Measurements from ENCODE around the gene MIER2.

Gene MIER2

GRCh38 chr19:322616-323015 is 22.0 kb downstream of the MIER2 start:
- no peak overlapping the region for H3K4me3 ChIP-seq (ENCODE audit: control insufficient read depth, low read depth, low read length)
- DNase-seq (ENCODE audit: low read depth), result no peak
- TF ChIP-seq CTCF (conservative IDR thresholded peaks at IDR 0.05; ENCODE audit: control insufficient read depth, insufficient read depth, low read depth, low read length), result no peak

- no peak for DNase-seq (ENCODE audit: low read depth)
- TF ChIP-seq CTCF (conservative IDR thresholded peaks at IDR 0.05; ENCODE audit: control insufficient read depth, insufficient read depth, low read depth, low read length), result no peak
- no peak overlapping the region for H3K4me3 ChIP-seq (ENCODE audit: control insufficient read depth, low read depth, low read length)
Observed at GRCh38 chr19:318509-318774, 26.2 kb downstream of the MIER2 start.

GRCh38 chr19:317710-318508 is 26.7 kb downstream of the MIER2 start:
- DNase-seq (ENCODE audit: low read depth), result no peak
- H3K4me3 ChIP-seq (ENCODE audit: control insufficient read depth, low read depth, low read length), result no peak overlapping the region
- no peak for TF ChIP-seq CTCF (conservative IDR thresholded peaks at IDR 0.05; ENCODE audit: control insufficient read depth, insufficient read depth, low read depth, low read length)

- no peak for DNase-seq (ENCODE audit: low read depth)
- TF ChIP-seq CTCF (conservative IDR thresholded peaks at IDR 0.05; ENCODE audit: control insufficient read depth, insufficient read depth, low read depth, low read length), result no peak
- H3K4me3 ChIP-seq (ENCODE audit: control insufficient read depth, low read depth, low read length), result no peak overlapping the region
Observed at GRCh38 chr19:315811-316210, 28.8 kb downstream of the MIER2 start.

- no peak overlapping the region for H3K4me3 ChIP-seq (ENCODE audit: control insufficient read depth, low read depth, low read length)
- no peak for TF ChIP-seq CTCF (conservative IDR thresholded peaks at IDR 0.05; ENCODE audit: control insufficient read depth, insufficient read depth, low read depth, low read length)
- no peak for DNase-seq (ENCODE audit: low read depth)
Observed at GRCh38 chr19:313988-314815, 30.4 kb downstream of the MIER2 start.

GRCh38 chr19:313169-313987 is 31.2 kb downstream of the MIER2 start:
- TF ChIP-seq CTCF (conservative IDR thresholded peaks at IDR 0.05; ENCODE audit: control insufficient read depth, insufficient read depth, low read depth, low read length), result no peak
- H3K4me3 ChIP-seq (ENCODE audit: control insufficient read depth, low read depth, low read length), result no peak overlapping the region
- DNase-seq (ENCODE audit: low read depth), result no peak

Data from fibroblast of mammary gland (primary cell).